Left forelimb (tissue), 1 donor: Measurements from ENCODE around the gene FZR1.

Experiments used
- DNase-seq: peaks from one replicate; pipeline ENCODE4 v3.0.0-alpha.2; 2018; ENCODE audit warnings: low spot score

Gene FZR1

DNA sequence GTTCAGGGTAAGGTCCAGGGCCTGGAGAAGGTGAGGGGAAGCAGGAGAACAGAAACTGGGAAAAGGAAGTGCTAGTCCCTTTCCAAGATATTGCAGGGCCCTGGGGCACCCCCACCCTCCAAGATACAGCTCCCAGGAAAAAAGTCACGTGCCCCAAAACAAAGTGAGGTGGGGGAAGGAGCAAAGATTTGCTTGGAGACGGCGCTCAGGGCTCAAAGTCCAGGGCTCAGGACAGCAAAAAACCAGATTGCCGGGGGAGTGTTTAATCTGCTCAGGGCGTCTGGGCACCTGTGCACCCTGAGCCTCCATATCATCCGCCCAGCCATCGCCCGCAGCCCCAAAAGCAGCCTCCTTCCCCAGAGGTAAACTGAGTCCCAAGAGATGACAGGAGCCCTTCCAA lies 32.1 kb upstream of the FZR1 start:
- no peak for DNase-seq

DNA sequence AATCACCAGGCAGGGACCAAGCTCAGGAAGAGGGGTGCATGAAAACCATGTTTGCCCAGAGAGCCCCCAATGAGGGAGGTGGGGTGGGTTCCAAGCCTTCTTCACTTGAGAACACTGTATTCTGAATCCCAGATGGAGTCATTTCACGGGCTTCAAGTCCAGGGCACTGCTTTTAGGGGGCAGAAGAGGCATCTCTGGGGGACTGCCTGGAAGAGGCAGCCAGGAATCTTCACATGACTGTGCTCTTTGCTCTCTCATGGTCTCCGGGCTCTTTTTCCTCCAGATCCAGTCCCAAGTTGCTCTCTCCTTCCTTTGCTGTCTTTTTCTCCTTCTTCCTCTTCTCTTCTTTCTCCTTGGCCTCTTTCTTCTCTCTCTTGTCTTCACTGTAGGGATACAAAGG lies 31.5 kb upstream of the FZR1 start:
- DNase-seq, result no peak

DNA sequence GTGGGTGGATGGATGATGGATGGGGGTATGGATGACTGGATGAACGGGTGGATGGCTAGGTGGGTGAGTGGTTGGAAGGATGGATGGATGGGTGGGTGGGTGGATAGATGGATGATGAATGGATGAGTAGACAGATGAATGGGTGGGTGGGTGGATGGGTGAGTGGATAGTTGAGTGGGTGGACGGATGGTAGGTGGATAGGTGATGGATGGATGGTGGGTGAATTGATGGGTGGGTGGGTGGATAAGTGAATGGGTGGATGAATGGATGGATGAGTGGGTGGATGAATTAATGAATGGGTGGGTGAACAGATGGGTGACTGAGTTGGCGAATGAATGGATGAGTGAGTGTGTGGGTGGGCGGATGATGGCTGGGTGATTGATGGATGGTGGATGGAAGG lies 30.7 kb upstream of the FZR1 start:
- no peak for DNase-seq

DNA sequence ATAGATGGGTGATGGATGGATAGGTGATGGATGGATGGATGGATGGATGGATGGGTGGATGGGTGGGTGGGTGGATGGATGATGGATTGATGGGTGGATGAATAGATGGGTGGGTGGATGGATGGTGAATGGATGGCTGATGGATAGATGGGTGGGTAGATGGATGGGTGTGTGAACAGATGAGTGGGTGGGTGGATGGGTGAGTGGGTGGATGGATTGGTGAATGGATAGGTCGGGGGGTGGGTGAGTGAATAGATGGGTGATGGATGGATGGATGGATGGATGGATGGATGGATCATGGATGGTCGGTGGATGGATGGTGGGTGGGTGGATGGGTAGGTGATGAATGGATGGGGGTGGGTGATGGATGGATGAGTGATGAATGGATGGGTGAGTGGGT lies 29.3 kb upstream of the FZR1 start:
- DNase-seq, result no peak

DNA sequence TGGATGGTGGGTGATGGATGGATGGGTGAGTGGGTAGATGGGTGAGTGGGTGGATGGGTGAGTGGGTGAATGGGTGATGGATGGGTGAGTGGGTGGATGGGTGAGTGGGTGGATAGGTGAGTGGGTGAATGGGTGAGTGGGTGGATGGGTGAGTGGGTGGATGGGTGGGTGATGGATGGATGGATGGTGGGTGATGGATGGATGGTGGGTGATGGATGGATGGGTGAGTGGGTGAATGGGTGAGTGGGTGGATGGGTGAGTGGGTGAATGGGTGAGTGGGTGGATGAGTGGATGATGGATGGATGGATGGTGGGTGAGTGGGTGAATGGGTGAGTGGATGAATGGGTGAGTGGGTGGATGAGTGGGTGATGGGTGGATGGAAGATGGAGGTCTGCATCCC lies 28.6 kb upstream of the FZR1 start:
- no peak for DNase-seq

DNA sequence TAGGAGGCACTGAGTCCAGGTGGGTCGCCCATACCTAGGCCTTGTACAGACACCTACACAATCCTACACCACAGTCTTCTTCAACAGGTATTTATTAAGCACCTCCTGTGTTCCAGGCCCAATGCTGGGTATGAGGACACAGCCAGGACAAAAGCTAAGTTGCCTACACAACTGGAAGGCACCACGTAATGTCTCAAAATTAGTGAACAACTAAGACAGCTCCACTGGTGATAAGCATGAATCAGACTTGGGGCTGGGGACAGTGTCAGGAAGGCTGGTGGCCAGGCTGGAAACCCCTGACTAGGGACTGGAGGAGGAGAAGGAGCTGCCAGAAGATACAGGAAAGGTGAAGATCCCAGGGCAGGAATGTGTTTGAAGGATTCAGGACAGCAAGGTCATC lies 28.2 kb upstream of the FZR1 start:
- no peak for DNase-seq

DNA sequence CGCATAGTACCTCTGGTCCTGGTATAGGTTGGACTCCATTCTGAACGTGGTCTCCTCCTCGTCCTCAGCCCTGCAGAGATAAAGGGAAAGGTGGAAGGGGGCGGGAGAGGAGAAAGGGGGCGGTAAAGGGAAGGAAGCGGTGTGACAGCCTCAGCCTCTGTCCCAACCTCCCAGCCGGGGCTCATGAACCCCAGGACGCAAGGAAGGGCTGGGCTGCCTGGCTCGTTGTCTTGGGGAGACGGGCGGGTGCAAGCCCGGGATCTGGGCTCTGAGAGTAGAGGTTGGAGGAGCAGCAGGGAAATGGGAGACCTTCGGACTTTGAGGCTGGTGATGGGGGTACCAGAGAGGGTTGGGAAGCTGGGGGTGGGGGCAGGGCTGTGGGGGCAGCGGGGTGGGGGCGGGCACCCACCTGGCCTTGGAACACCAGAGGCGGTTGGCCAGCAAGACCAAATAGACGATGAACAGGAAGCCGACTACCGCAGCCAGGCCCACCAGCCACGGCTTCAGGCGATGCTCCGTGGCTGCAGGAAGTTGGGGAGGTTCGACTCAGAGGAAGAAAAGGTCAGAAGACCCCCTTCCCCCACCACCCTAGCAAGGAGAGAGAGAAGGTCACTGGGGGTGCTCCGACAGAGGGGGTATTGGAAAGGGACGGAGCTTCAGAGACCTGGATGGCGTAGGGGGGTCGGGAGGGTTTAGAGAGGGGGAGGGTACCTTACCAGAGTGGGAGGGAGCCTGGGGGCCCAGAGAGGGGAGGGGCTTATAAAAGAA lies 27.5 kb upstream of the FZR1 start:
- DNase-seq, result no peak

DNA sequence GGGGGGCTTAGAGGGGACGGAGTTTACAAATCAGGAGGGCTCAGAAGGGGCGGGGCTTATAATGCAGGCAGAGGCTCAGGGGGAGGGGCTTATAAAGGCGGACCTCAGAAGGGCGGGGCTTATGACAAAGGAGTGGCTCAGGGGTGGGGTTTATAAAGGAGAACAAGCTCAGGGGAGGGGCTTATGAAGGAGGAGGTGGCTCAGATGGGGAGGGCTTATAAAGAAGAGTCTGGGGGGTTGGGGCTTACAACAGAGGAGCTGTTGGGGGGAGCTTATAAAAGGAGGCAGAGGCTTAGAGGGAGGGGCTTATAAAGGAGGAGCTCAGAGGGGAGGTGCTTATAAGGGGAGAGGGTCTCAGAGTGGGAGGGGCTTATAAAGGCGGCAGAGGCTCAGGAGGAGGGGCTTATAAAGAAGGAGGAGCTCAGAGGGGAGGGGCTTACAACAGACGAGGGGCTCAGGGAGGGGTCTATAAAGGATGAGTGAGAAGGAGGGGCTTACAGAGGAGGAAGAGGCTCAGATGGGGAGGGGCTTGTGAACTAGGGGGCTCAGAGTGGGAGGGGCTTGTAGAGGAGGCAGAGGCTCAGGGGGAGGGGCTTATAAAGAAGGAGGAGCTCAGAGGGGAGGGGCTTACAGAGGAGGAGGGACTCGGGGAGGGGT lies 26.8 kb upstream of the FZR1 start:
- no peak for DNase-seq

DNA sequence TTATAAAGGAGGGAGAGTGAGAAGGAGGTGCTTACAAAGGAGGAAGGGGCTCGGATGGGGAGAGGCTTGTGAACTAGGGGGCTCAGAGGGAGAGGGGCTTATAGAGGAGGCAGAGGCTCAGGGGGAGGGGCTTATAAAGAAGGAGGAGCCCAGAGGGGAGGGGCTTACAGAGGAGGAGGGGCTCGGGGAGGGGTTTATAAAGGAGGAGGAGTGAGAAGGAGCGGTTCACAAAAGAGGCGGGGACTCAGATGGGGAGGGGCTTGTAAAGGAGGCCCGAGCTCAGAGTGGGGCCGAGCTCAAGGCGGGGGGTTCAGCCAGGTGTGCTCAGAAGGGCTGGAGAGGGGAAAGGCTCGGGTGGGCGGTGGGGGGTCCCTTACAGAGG lies 26.3 kb upstream of the FZR1 start:
- no peak for DNase-seq

DNA sequence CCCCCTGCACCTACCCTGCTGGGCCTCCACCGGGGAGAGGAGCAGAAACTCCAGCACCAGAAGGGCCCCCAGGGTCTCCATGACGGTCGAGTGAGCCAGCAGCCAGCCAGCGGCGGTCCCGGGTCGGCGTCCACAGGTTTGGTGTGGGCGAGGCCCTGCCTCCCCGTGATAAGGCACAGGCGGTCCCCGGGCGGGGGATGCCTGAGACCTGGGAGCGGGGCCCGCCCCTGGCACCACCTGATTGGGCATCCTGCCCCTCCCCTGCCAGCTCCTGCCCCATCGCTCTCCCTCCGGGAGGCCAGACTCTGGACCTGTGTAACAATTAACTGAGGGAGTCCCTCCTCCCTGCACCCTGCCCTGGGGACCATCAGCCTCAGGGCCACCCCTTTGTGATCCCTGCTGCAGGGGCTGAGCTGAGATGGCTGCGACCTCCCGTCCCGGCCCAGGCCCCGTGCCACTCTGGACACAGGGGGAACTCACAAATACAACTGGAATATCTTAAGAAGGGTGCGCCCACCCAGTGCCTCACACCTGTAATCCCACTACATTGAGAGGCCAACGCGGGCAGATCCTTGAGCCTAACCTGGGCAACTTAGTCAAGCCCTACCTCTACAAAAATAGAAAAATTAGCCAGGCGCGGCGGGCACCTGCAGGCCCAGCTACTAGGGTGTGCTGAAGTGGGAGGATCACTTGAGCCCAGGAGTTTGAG lies 25.6 kb upstream of the FZR1 start, which contains the start of gene SMIM24:
Gene SMIM24, minus strand, starts transcription at position 143 of the 709 bp plus-strand sequence. Its CDS starts 62 bp downstream, at position 81.
- no peak for DNase-seq

DNA sequence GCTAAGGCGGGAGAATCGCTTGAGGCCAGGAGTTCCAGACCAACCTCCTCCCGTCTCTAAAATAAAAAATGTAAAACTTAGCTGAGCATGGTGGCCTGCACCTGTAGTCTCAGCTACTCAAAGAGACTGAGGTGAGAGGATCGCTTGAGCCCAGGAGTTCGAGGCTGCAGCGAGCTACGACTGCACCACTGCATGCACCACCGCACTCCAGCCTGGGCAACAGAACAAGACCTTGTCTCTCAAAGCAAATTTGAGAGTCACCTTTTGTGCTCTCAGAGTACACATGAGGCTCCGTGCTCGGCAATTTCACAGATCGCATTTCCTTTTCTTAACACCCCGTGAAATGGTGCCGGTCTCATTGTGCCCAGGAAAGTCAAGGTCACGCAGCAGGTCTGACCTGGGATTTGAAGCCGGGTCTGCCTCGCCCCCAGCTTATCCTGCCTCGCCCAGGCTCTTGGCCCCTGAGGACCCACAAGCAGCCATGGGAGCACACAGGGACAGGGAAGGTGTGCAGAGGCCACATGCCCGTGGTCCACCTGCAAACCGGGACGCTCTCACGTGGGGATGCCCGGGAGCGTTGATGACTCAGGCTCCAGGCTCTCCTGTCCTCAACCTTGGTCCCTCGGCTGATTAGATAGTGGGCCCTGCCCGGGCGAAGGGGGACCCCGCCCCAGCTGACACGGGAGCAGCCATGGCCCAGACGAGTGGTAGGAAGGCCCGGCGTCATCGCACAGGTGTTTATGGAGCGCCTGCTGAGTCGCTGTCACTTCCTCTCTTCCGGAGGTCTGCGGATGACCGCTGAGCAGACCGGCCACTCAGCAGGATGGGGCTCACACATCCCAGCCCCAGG lies 24.6 kb upstream of the FZR1 start:
- DNase-seq, result no peak

DNA sequence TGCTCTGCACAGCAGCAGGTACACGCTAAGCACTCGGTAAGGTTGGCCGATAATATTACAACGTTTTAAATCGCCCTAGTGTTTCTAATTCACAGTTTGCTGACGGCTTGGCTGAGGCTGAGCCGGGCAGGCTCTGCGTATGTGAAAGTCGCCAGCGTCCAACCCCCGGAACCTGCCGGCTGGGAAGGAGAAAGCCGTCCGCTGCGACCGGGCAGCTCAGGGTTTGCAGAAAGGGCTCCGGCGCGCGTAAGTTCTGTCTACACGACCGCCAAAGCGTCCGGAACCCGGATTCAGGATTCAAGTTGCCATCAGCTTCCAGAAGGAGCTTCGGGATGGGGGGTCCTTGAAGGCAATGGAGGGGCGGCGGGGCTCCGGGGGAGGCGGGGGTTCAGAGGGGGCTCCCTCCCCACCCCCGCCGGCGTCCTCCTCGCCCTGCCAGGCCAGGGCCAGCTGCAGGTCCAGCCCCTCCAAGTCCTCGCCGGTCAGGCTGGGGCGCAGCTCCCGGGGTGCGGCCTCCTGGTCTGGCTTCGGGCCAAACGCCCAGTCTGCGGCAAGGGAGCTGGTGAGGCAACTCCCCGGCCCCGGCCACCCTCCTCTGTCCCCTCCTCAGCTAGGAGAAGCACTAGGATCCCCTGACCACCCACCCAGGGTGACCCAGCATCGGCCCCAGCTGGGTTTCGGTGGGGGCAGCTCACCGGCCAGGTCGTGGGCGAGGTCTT lies 23.4 kb upstream of the FZR1 start:
- DNase-seq, result no peak

DNA sequence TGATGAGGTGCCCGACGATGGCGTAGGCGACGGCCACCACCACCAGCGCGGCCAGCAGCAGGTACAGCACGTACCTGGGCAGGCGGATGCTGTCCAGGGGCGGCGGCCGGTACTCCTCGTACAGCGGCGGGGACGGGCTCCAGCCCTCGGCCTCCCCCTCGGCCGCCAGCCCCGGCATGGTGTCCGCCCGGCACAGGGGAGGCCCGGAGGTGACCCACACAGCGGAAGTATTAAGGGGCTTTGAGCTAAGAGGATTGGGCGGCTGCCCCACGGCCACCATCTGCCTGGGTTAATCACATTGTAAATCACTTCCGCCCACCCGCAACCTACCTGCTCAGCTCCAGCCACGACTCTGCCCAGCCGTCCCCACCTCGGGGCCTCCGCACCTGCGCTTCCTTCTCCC lies 22.9 kb upstream of the FZR1 start, which contains the start of gene SMIM44:
Gene SMIM44, minus strand, starts transcription at position 216 of the 403 bp plus-strand sequence. Its CDS starts 38 bp downstream, at position 178.
- DNase-seq, result no peak

DNA sequence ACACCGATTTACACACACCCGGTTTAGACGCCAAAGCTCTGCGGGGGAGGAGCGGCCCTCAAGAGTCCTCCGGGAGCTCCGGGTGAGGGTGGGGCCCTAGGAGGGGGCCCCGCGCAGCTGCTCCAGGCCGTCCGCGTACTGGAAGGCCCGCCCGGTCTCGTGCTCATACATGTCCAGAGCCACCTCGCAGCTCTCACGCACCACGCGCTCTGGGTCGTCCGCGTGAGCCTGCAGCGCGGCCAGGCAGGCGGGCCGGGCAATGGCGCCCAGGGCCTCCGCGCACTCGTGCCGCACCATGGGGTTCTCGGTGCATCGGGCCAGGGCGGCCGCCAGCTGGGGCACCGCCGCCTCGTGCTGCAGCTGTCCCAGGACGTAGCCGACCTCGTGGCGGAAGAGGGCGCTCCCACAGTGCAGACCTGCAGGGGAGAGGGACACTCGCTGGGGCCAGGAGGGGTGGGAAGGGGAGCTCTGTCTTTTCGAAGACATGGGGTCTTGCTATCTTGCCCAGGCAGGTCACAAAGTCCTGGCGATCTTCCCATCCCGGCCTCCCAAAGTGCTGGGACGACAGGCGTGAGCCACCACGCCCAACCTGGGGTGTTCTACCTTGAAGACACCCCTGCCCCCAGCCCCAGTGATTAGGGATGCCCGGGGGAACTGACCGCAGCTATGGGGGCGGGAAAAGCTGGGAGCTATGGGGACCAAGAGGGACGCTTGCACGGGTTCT lies 14.6 kb upstream of the FZR1 start:
- DNase-seq, result no peak

DNA sequence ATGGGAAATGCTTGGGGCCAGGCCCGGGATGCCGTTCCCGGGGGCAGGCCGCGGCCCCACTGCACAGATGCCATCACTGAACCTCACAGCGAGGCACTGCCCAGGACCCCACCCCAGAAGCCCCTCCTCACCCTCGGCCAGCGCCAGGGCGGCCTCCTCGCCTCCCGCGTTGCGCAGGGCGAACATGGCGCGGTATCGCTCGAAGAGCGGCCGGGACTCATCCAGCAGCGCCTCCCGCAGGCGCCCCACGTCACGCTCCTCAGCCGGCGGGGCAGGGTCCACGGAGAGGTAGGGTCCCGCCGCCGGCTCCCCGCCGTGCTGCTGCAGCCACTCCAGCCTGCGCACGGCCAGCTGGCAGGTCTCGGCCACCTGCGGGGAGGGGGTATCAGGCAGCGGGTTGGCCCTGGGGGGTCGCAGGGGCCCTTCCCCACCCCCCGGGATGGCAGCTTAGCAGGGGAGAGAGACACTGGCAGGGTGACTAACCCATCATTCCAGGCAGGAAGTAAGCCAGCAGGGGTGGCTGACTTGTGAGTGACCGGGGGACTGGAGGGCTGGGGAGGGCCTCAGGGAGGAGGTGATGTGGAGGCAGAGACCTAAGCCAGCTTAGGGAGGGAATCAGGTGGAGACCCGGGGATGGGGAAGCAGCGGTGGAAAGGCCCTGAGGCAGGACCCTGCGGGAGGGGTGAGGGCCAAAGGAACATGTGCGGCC lies 13.8 kb upstream of the FZR1 start:
- no peak for DNase-seq

DNA sequence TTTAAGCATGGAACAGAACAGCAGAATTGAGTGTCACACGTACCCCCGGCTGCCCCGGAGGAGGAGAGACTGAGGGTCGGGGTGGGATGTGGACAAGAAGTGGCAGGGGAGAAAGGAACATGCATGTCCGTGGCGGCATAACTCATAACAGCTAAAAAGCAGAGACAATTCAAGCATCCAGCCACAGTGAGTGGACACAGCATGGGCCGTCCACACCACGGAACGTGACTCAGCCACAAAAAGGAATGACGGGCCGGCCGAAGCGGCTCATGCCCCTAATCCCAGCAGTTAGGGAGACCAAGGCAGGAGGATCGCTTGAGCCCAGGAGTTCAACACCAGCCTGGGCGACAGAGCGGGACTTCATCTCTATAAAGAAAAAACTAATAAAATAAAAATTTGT lies 13.2 kb upstream of the FZR1 start:
- no peak for DNase-seq

DNA sequence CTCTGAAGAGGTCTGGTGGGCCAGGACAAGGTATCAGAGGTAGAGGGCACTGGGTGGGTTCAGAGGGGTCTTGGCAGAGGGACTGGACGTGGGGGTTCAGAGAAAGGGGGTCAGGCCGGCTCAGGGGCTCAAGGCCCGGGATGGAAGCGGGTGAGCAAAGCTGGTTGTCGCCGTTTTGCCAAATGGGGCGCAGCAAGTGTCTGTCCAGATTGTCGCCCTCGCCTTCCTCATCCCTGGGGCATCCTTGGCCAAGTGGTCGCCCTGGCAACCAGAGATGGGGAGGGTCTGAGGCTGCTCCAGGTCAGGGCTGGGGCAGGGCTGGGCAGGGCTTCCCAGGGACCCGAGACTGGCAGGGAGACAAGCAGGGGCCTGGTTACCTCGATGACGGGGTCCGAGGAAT lies 12.5 kb upstream of the FZR1 start:
- no peak for DNase-seq

DNA sequence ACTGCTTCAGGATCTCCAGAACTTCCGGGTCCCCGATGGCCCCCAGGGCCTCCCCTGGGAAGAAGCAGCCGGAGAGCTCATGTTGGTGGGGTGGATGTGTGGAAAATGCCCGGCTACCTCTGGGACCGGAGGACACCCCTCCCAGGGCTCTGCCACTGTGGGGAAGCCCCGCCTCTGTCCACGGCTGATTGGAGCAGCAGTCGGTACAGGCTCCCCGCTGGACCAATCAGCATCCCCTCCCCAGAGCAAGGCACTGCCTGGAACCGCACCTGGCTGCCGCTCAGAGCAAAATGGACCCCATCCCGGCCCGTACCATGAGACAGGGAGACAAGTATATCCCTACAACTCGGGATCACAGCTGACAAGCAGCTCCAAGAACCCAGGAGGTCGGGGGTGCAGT lies 12.1 kb upstream of the FZR1 start:
- no peak for DNase-seq

DNA sequence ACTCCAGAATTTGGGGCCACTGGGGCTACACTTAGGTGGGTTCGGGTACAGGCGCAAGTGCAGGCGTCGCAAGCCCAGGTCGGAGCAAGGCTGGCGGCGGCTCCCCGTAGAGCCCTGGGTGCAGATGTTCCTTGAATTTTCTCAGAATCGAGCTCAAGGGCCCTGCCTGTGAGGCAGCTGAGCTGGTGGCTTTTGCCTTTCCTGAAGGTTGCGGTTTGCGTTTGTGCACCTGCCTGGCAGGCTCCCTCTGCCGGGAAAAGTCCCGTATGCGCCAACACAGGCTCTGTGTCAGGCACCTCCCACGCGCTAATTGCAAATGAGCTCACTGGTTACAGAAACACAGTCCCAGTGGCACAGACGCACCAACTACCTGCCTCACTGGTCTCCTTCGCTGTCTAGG lies 11.6 kb upstream of the FZR1 start:
- DNase-seq, result no peak
